Thyroid gland (tissue), 4 donors: Measurements from ENCODE around the gene SLC25A30.

Experiments
- CTCF ChIP-seq, 6 experiments: fragments of 200-600 bp in 3 of 6; fragments of 450-650 bp in 3 of 6; sonication (generic) in 3 of 6; IDR thresholded peaks; one replicate each; pipeline ENCODE4 v1.5.1; 2016 to 2019; ENCODE audit warnings: antibody characterized with exemption in 6 of 6, mild to moderate bottlenecking in 2 of 6, inconsistent platforms in 1 of 6, moderate library complexity in 1 of 6
- POLR2A ChIP-seq, 2 donors: fragments of 450-650 bp; IDR thresholded peaks; one replicate each; pipeline ENCODE4 v1.6.1; 2017; ENCODE audit warnings: antibody characterized with exemption in 2 of 2, mild to moderate bottlenecking in 2 of 2, moderate library complexity in 1 of 2

- TF ChIP-seq CTCF (IDR thresholded peaks at IDR 0.05) = no peak
- no peak for TF ChIP-seq POLR2A (IDR thresholded peaks at IDR 0.05)
These were observed 8.2 kb downstream of the SLC25A30 start for GRCh38 chr13:45410001-45410400.
